Stromal cell of bone marrow (primary cell): ENCODE measurements around the gene LAT.
"Not testable (repeated sequence)": the region's sequence is repeated elsewhere in the genome, so short reads cannot be mapped to it uniquely, and the experiment has no call there.

ENCODE experiments used
- DNase-seq: peaks from one replicate; pipeline ENCODE4 v3.0.0-alpha.2; 2012; ENCODE audit warnings: low read depth

Gene LAT

DNA sequence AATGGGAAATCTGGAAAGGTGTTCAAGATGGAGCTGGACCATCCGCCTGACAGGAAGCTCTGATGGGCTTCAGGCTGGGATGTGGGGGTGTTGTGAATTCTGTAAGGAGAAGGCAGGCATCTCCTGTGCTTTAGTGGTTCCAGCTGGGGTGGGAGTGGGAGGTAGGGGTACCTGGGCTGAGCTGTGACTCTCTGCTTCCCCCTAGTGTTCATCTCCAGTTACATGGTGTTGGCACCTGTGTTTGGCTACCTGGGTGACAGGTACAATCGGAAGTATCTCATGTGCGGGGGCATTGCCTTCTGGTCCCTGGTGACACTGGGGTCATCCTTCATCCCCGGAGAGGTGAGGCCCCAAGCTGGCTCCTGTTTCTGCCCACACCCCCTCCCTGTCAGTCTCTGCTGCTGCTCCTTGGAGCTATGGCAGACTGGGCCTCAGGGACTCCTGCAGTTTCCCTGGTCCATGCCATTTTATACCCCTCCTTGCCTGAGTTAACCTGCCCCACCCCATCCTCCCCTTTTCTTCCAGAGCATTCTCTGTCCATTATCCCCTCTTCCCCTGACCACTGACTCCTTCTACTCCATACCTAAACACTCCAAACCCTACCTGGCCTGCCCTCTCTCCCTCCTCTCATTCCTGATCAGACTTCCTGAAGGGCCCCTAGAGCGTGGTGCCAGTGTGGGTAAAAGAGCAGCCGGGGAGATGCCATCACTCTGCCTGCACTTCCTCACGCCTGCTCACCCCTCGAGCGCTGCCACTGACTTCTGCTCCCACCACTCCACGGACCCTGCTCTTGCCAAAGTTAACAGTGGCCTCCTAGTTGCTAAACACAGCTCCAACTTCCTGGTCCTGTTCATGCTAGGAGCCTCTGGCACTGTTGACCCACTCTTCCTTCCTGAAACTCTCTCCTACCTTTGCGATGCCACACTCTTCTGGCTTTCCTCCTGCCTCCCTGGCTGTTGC lies 6.9 kb upstream of the LAT start:
- no peak for DNase-seq

DNA sequence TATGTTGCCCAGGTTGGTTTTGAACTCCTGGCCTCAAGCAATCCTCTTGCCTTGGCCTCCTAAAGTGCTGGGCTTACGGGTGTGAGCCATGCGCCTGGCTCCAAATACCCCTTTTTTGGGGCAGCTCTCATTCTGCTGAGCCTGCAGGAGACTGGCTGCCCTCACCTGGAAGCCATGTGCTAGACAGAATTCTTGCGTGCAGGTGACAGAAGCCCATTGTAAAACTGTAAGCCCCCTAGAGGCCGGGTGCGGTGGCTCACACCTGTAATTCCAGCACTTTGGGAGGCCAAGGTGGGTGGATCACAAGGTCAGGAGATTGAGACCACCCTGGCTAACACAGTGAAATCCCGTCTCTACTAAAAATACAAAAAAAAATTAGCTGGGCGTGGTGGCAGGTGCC lies 4.5 kb upstream of the LAT start:
- not testable (repeated sequence) for DNase-seq

DNA sequence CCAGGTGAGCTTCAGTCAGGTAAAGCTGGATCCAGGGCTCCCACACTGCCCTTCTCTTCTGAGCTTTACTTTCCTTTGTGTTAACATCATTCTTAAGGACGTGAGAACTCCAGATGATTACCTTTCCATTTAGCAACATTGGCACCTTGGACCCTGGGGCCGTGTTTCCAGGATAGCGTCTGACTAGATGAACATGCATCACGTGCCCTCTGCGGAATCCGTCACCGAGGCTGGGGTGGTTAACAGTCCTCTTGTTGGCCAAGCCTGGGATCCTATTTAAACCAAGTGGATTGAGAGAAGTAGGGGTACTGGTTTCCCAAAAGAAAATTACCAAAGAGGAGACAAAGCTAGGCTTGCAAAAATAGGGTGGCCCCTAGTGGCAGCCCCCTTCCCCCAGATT lies 3.9 kb upstream of the LAT start:
- DNase-seq, result no peak

DNA sequence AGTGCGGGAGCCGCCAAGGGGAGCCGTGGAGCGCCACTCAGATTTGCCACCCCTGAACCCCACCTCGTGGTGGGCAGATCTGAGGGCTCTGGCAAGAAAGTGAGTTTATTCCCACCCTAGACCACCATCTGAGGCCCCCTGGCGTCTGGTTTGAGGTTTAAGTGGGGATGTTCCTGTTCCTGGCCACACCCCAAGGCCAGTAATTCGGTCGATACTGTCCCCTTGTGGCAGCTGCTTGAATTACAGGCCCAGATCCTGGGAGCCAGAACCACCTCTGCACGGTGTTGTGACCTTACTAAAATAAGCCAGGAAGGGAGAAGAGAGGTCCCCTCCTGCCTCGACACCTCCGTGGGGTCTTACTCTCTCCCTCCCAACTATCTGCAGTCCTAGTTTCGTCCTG lies 3.3 kb upstream of the LAT start:
- no peak for DNase-seq

DNA sequence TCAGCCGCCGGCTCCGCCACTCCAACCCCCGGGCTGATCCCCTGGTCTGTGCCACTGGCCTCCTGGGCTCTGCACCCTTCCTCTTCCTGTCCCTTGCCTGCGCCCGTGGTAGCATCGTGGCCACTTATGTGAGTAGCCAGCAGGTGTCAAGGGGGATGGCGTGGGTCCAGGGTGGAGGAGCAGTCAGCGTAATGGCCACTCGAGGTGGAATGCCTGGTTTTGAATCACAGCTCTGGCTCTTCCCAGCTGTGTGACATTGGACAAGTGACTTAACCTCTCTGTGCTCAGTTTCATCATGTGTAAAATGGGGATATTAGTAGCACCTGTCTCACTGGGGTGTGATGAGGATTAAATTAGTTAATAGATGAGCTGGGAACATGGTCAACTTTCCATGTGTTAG lies 2.4 kb upstream of the LAT start:
- no peak for DNase-seq

DNA sequence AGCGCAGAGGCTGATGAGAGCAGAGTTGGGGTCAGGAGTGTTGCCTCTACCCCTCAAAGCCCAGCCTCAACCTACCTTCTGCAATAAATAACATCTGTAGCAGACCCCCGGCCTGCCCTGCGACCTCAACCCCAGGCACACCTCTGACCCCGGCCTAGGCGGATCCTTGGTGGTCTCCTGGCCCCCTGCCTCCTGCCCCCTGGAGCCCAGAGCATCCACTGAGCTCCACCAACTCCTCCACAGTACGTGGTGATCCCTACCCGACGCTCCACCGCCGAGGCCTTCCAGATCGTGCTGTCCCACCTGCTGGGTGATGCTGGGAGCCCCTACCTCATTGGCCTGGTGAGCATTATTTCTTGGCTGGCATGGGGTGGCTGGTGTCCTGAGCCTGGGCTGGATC lies 1.9 kb upstream of the LAT start:
- DNase-seq, result no peak

DNA sequence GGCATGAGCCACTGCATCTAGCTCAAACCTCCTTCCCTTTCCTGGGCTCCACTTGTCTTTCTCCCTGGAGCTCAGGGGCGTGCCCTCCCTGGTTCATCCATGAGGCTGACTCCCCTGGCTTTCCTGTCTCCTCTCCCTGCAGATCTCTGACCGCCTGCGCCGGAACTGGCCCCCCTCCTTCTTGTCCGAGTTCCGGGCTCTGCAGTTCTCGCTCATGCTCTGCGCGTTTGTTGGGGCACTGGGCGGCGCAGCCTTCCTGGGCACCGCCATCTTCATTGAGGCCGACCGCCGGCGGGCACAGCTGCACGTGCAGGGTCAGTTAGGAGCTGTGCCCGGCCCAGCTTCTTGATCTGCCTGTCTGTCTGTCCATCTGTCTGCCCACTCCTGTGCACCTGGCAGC lies 1.2 kb upstream of the LAT start:
- DNase-seq, result no peak

DNA sequence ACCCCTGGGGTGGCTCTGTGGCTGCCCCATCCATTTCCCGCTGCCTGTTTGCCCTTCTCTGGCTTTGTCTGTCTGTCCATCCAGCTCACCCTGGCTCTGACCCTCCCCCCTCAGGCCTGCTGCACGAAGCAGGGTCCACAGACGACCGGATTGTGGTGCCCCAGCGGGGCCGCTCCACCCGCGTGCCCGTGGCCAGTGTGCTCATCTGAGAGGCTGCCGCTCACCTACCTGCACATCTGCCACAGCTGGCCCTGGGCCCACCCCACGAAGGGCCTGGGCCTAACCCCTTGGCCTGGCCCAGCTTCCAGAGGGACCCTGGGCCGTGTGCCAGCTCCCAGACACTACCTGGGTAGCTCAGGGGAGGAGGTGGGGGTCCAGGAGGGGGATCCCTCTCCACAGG lies 761 bp upstream of the LAT start:
- DNase-seq, result no peak

DNA sequence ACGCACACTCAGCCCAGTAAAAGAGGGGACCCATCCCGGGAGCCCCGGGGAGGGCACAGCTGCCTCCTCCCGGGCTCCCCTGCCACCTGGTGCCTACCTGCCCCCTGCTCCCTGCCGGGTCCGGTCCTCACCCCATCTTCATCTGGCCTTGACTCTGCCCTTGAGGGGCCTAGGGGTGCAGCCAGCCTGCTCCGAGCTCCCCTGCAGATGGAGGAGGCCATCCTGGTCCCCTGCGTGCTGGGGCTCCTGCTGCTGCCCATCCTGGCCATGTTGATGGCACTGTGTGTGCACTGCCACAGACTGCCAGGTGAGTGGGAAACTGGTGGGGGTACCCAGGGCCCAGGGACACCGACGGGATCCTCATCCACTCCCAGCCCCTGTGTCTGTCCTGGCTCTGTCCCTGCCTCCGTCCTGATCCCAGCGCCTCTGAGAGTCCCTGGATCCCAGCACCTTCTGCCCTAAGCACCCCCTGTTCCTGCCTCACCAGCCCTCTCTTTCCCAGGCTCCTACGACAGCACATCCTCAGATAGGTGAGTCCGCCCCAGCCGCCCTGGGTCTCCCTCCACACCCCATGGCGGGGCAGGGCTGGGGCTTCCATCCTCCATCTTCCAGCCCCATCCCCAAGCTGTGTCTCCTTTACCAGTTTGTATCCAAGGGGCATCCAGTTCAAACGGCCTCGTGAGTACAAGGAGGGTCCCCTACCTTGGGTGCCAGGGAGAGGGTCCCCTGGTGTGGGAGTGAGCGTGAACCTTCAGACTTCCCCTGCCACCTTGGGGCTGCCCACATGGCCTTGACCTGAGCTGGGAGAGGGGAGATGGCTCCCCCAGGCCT lies 574 bp downstream of the LAT start:
- DNase-seq, result no peak

DNA sequence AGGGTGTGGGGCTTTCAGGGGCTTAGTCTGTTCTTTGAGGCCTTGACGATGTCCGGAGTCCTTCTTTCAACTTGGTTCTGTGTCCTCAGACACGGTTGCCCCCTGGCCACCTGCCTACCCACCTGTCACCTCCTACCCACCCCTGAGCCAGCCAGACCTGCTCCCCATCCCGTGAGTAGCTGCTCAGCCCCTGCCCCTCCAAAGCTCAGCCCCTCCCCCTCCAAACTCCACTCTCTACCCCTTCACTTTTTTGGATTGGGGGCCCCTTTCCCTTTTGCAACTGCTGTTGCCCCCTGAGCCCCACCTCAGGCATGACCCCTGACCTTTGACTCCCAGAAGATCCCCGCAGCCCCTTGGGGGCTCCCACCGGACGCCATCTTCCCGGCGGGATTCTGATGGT lies 1.2 kb downstream of the LAT start:
- no peak for DNase-seq

DNA sequence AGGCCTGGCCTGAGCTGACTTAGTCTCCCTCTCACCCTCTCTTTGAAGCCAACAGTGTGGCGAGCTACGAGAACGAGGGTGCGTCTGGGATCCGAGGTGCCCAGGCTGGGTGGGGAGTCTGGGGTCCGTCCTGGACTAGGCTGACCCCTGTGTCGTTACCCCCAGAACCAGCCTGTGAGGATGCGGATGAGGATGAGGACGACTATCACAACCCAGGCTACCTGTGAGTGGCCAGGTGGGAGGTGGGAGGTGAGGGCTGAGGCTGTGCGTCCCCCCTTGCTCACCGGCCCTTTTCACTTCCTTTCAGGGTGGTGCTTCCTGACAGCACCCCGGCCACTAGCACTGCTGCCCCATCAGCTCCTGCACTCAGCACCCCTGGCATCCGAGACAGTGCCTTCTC lies 1.6 kb downstream of the LAT start:
- DNase-seq, result no peak

DNA sequence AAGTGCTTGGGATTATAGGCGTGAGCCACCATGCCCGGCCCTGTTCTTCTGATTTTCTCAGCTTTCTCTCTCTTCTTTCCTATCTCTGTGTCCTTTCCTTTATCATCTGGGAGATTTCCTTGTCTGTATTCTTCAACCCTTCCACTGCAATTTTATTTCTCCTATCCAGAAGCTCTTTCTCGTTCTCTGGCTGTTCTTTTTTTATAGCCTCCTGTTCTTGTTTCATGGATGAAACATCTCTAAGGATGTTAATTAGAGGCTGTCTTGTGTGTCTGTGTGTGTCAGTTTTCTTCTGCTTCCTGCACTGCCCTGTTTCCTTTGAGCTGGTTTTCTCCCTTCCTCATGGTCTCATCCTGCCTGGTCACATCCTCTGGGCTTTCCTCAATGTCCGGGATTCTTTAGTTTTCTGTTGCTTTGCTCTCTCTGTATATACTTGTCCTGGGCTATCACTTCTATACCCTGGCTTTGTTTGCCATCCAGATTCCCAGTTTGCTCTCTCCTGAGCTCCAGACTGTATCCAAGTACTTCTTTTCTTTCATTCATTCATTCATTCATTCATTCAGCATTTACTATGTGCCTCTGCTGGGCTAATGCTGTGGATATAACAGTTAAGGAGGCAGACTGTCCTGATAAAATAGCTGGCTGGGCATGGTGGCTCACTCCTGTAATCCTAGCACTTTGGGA lies 2.5 kb downstream of the LAT start:
- no peak for DNase-seq

DNA sequence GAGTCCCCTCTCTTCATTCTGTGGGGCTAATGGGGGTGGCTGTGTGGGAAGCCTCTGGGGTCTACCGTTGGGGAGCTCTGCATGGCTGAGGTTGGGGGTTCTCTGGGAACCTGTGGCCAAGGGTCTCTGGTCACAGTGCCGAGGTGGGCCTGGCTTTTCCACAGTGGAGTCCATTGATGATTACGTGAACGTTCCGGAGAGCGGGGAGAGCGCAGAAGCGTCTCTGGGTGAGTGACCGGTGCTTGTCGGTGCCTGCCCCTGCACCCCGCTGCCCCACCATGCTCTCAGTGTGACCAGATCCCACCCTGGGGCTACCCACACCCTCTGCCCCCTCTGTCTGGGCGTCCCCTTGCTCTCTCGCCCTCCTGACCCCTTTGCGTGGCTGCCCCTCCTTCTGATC lies 4.5 kb downstream of the LAT start:
- no peak for DNase-seq

DNA sequence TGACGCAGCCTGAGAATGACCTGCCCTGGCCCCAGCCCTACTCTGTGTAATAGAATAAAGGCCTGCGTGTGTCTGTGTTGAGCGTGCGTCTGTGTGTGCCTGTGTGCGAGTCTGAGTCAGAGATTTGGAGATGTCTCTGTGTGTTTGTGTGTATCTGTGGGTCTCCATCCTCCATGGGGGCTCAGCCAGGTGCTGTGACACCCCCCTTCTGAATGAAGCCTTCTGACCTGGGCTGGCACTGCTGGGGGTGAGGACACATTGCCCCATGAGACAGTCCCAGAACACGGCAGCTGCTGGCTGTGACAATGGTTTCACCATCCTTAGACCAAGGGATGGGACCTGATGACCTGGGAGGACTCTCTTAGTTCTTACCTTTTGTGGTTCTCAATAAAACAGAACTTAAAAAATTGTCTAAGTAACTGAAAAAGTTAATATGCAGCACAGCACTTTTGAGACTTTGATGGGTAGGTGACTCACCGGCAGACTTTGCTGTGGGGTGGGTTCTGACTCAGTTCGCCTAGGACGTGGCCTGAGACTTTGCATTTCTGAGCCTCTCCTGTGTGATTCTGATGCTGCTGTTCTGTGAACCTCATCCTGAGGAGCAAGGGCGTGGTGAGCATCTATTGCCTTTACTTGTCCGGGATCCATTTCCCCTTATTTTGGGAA lies 5.7 kb downstream of the LAT start:
- DNase-seq, result no peak

DNA sequence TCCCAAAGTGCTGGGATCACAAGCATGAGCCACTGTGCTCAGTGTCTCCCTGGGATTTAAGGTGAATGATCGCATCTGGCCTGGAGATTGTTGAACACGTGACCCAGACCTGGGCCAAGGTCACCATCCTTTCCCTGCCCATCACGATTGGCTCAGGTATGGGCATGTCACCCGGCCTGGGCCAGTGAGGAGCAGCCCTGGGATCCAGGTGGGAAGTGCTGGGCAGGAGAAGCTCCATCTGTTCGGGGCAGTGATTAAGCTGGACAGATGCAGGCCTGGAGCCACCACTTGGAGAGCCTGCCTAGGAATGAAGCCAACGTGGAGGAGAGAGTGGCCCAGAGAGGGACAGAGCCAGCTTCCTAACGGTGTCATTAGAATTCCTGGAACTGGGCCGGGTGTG lies 6.8 kb downstream of the LAT start:
- DNase-seq, result no peak

DNA sequence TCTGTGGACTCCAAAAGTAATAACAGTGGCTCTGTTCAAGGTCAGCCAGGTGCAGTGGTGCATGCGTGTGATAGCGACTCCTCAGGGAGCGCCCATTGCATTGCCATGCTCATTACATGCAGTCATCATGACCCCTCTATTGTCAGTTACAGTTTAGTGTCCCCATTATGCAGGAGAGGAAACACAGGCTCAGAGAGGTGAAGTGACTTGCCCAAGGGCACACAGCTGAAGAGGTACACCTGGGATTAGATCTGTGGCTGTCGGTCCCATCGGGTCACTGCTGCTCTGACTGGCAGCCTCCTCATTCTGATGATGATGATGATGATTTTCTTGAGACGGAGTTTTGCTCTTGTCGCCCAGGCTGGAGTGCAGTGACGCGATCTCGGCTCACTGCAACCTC lies 7.6 kb downstream of the LAT start:
- no peak for DNase-seq

DNA sequence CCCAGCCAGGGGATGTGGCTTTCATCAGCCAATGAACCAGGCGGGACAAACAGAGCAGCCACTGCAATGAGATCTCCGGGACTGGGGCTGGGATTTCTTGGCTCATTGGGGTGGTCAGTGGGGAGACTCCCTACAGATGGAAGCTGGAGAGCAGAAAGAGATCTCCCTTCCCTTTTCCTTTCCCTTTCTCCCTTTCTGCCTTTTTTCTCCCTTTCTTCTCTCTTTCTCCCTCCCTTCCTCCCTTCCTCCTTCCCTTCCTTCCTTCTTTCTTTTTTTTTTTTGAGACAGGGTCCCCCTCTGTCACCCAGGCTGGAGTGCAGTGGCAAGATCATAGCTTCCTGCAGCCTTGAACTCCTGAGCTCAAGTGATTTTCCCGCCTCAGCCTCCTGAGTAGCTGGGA lies 14.0 kb downstream of the LAT start:
- no peak for DNase-seq

DNA sequence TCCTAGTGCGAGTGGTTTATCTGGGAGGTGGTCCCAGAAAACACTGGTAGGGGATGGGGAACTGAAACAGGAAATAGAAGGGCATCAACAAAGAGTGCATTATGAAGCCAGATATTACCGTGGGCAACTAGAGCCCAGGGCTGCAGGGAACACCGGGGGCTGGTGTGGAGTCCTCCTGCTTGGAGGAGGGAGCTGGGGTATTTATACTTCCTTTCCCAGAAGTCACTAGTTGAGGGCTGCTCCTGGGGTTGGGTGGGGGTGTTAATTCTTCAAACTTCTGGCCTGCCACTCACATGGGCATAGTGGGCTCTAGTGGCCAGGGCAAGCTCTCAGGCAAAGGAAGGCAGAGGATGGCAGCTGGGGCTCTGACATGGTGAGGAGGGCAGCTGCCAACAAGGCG lies 14.7 kb downstream of the LAT start:
- no peak for DNase-seq

DNA sequence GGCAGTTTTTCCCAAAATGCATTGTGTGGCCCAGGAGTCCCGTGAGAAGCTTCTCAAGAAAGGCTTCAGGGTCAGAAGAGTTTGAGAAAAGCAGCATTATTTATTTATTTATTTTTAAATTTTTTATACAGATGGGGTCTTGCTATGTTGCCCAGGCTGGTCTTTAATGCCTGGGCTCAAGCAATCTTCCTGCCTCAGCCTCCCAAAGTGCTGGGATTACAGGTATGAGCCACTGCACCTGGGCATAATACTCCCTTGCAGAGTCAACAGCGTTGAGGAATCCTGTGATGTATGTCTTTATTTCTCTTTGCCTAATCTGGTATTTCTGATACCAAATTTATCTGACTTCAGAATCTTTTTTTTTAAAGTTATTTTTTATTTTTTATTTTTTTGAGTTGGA lies 15.2 kb downstream of the LAT start:
- no peak for DNase-seq

DNA sequence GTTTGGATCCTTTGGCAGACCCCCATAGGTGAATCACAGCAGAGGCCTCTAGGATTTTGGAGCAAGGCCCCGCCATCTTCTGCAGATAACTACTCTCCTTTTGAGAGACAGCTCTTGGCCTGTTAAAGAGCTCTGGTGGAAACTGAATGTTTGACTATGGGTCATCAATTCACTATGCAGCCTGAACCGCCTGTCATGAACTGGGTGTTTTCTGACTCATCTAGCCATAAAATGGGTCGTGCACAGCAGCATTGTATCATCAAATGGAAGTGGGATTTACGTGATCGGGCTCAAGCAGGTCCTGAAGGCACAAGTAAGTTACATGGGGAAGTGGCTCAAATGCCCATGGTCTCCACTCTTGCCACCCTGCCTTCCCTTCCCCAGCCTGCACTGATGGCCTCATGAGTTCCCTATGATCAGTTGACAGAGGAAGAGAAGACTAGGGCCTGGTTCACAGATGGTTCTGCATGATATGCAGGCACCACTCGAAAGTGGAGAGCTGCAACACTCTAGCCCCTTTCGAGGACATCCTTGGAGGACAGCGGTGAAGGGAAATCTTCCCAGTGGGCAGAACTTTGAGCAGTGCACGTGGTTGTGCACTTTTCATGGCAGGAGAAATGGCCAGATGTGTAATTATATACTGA lies 19.8 kb downstream of the LAT start:
- peak; percentile 22 for DNase-seq

DNA sequence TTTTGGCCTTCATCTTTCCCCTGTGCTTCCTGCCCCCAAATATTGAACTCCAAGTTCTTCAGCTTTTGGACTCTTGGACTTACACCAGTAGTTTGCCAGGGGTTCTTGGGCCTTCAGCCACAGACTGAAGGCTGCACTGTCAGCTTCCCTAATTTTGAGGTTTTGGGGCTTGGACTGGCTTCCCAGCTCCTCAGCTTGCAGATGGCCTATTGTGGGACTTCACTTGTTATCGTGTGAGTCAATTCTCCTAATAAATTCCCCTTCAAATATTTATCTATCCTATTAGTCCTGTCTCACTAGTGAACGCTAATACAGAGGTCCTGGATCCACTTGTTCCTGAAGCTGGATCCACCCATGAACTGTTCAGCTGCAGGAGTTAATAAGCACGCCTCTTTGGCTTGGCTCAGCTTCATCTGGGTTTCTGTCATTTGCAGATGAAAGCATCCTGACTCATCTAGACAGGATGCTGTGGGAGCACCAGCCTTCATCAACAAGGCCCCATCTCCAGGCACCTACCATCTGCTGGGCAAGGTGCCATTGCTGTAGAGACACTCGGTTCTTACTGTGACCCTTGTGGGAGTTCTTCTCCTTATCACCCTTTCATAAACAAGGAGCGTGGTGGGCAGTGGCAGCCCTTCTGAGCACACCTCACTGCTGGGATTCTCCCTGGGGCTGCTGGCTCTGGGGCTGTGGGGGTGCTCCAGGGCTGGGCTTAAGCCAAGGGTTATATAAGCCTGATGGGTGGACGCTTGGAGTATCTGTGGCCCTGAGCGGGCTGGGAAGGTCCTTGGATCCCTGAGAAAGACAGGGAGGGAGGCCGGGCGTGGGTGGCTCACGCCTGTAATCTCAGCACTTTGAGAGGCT lies 23.1 kb downstream of the LAT start:
- DNase-seq, result peak; percentile 34
